ENCODE data around the gene TNFSF13.

TNFSF13 gene, protein sequence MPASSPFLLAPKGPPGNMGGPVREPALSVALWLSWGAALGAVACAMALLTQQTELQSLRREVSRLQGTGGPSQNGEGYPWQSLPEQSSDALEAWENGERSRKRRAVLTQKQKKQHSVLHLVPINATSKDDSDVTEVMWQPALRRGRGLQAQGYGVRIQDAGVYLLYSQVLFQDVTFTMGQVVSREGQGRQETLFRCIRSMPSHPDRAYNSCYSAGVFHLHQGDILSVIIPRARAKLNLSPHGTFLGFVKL

DNA sequence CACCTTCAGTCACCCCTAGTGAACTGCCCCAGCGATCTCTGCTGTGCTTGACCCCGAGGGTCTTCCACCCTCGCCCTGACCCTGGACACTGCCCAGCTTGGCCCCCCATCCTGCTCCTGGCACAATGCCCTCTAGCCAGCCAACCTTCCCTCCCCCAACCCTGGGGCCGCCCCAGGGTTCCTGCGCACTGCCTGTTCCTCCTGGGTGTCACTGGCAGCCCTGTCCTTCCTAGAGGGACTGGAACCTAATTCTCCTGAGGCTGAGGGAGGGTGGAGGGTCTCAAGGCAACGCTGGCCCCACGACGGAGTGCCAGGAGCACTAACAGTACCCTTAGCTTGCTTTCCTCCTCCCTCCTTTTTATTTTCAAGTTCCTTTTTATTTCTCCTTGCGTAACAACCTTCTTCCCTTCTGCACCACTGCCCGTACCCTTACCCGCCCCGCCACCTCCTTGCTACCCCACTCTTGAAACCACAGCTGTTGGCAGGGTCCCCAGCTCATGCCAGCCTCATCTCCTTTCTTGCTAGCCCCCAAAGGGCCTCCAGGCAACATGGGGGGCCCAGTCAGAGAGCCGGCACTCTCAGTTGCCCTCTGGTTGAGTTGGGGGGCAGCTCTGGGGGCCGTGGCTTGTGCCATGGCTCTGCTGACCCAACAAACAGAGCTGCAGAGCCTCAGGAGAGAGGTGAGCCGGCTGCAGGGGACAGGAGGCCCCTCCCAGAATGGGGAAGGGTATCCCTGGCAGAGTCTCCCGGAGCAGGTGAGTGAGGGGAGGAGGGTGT is at the start of gene TNFSF13:
Gene TNFSF13 (plus strand): TSS at position 207 of the 776 bp plus-strand sequence. CDS start 290 bp downstream, at position 497.
- peak within 1 kb of the TSS; percentile 63 for H3K27ac Mint-ChIP-seq
- H3K4me1 Mint-ChIP-seq (ENCODE audit: low read depth) = peaks cover 43% of the 10 kb centered on the region
- DNase-seq (ENCODE audit: low spot score) = no peak
- peak within 1 kb of the TSS; percentile 8 for H3K4me3 Mint-ChIP-seq
- H3K9me3 Mint-ChIP-seq = no peaks in the 10 kb centered on the region
- no peaks in the 10 kb centered on the region for H3K27me3 Mint-ChIP-seq (ENCODE audit: low read depth)
- H3K36me3 Mint-ChIP-seq (ENCODE audit: low read depth) = peaks cover 30% of the 10 kb centered on the region

DNA sequence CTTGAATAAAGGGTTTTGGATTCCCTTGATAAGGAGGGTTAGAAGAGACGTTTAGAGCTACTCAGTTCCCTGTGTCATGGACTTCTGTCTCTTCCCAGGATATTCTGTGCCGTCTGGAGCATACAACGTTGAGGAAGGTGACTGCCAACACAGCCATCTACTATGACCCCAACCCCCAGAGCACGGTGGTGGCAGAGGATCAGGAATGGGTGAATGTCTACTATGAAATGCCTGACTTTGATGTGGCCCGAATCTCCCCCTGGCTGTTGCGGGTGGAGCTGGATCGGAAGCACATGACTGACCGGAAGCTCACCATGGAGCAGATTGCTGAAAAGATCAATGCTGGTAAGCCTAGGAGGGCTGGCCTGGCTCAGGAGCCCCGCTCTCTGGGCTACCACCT is 49.7 kb upstream of the TNFSF13 start:
- no peaks in the 10 kb centered on the region for H3K9me3 Mint-ChIP-seq

DNA sequence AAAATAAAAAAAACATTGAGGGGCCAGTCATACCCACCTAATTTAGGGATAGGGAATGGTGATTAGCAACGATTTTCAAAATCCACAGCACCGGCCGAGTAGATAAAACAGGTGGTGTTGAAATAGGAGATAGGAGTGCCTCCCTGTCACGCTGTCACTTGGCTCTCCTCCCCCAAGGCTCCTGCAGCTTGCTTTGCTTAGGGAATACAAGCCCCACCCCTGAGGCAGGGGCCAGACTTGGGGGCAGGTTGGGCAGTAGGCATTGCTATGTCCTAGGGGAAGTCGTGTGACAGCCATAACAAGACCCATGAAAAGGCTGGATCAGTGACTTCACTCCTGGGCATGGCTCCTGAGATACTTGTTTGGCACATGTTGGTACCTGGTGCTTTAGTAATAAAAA is 48.6 kb upstream of the TNFSF13 start:
- H3K4me3 Mint-ChIP-seq = no peak overlapping the region
- H3K4me1 Mint-ChIP-seq (ENCODE audit: low read depth) = no peaks in the 10 kb centered on the region
- H3K9me3 Mint-ChIP-seq = no peaks in the 10 kb centered on the region
- H3K27ac Mint-ChIP-seq = no peak overlapping the region
- DNase-seq (ENCODE audit: low spot score) = no peak
- no peaks in the 10 kb centered on the region for H3K27me3 Mint-ChIP-seq (ENCODE audit: low read depth)
- H3K36me3 Mint-ChIP-seq (ENCODE audit: low read depth) = peaks cover 74% of the 10 kb centered on the region

More for the DNA sequence above, 49.7 kb upstream of the TNFSF13 start:
- Mint-ChIP-seq H3K36me3 (ENCODE audit: low read depth) (peaks cover 74% of the 10 kb centered on the region), H3K27me3 (ENCODE audit: low read depth) (no peaks in the 10 kb centered on the region), H3K27ac (no peak overlapping the region), H3K4me3 (no peak overlapping the region), H3K4me1 (ENCODE audit: low read depth) (no peaks in the 10 kb centered on the region)
- DNase-seq (ENCODE audit: low spot score) = no peak

DNA sequence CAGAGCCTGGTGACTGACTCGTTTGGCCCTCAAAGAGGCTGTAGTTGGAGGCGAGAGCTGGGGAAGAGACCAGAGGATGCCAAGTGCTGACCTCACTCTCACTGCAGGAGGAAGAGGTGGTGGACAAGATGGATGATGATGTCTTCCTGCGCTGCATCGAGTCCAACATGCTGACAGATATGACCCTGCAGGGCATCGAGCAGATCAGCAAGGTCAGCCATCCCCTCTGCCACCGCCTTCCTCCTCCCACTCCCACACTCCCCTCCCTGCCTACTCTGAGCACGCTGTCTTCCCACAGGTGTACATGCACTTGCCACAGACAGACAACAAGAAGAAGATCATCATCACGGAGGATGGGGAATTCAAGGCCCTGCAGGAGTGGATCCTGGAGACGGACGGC is 47.4 kb upstream of the TNFSF13 start:
- DNase-seq (ENCODE audit: low spot score) = no peak
- peaks cover 70% of the 10 kb centered on the region for H3K36me3 Mint-ChIP-seq (ENCODE audit: low read depth)
- H3K4me1 Mint-ChIP-seq (ENCODE audit: low read depth) = no peaks in the 10 kb centered on the region
- H3K27me3 Mint-ChIP-seq (ENCODE audit: low read depth) = no peaks in the 10 kb centered on the region
- H3K27ac Mint-ChIP-seq = no peak overlapping the region
- no peaks in the 10 kb centered on the region for H3K9me3 Mint-ChIP-seq
- H3K4me3 Mint-ChIP-seq = no peak overlapping the region

DNA sequence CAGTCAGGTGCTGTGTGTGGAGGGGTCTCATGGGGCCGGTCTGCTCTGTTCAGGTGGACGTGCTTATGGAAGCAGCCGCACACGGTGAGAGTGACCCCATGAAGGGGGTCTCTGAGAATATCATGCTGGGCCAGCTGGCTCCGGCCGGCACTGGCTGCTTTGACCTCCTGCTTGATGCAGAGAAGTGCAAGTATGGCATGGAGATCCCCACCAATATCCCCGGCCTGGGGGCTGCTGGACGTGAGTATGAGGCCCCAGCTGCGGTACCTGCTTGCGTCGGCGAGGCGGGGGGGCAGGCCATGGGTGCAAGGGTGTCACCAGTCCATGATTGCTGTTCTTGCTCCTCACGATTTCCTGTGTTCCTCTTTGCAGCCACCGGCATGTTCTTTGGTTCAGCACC is 46.4 kb upstream of the TNFSF13 start:
- no peak overlapping the region for H3K4me3 Mint-ChIP-seq
- no peak overlapping the region for H3K27ac Mint-ChIP-seq
- H3K36me3 Mint-ChIP-seq (ENCODE audit: low read depth) = peaks cover 61% of the 10 kb centered on the region
- no peak for DNase-seq (ENCODE audit: low spot score)
- no peaks in the 10 kb centered on the region for H3K9me3 Mint-ChIP-seq
- no peaks in the 10 kb centered on the region for H3K4me1 Mint-ChIP-seq (ENCODE audit: low read depth)
- H3K27me3 Mint-ChIP-seq (ENCODE audit: low read depth) = no peaks in the 10 kb centered on the region

DNA sequence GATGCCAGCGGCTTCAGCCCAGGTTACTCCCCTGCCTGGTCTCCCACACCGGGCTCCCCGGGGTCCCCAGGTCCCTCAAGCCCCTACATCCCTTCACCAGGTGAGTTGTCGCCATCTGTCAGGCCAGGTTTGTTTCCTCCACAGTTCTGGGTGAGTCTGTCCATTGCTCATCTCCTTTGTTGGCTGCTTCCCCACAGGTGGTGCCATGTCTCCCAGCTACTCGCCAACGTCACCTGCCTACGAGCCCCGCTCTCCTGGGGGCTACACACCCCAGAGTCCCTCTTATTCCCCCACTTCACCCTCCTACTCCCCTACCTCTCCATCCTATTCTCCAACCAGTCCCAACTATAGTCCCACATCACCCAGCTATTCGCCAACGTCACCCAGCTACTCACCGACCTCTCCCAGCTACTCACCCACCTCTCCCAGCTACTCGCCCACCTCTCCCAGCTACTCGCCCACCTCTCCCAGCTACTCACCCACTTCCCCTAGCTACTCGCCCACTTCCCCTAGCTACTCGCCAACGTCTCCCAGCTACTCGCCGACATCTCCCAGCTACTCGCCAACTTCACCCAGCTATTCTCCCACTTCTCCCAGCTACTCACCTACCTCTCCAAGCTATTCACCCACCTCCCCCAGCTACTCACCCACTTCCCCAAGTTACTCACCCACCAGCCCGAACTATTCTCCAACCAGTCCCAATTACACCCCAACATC is 45.6 kb upstream of the TNFSF13 start:
- Mint-ChIP-seq H3K36me3 (ENCODE audit: low read depth) (peaks cover 58% of the 10 kb centered on the region), H3K4me3 (no peak overlapping the region), H3K27ac (no peak overlapping the region), H3K4me1 (ENCODE audit: low read depth) (no peaks in the 10 kb centered on the region), H3K9me3 (no peaks in the 10 kb centered on the region), H3K27me3 (ENCODE audit: low read depth) (no peaks in the 10 kb centered on the region)
- no peak for DNase-seq (ENCODE audit: low spot score)

DNA sequence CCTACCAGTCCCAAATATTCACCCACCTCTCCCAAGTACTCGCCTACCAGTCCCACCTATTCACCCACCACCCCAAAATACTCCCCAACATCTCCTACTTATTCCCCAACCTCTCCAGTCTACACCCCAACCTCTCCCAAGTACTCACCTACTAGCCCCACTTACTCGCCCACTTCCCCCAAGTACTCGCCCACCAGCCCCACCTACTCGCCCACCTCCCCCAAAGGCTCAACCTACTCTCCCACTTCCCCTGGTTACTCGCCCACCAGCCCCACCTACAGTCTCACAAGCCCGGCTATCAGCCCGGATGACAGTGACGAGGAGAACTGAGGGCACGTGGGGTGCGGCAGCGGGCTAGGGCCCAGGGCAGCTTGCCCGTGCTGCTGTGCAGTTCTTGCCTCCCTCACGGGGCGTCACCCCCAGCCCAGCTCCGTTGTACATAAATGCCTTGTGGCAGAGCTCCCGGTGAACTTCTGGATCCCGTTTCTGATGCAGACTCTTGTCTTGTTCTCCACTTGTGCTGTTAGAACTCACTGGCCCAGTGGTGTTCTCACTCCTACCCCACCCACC is 44.6 kb upstream of the TNFSF13 start:
- Mint-ChIP-seq H3K4me1 (ENCODE audit: low read depth) (no peaks in the 10 kb centered on the region), H3K27me3 (ENCODE audit: low read depth) (no peaks in the 10 kb centered on the region), H3K27ac (no peak overlapping the region), H3K36me3 (ENCODE audit: low read depth) (peaks cover 50% of the 10 kb centered on the region), H3K4me3 (no peak overlapping the region), H3K9me3 (no peaks in the 10 kb centered on the region)
- no peak for DNase-seq (ENCODE audit: low spot score)

DNA sequence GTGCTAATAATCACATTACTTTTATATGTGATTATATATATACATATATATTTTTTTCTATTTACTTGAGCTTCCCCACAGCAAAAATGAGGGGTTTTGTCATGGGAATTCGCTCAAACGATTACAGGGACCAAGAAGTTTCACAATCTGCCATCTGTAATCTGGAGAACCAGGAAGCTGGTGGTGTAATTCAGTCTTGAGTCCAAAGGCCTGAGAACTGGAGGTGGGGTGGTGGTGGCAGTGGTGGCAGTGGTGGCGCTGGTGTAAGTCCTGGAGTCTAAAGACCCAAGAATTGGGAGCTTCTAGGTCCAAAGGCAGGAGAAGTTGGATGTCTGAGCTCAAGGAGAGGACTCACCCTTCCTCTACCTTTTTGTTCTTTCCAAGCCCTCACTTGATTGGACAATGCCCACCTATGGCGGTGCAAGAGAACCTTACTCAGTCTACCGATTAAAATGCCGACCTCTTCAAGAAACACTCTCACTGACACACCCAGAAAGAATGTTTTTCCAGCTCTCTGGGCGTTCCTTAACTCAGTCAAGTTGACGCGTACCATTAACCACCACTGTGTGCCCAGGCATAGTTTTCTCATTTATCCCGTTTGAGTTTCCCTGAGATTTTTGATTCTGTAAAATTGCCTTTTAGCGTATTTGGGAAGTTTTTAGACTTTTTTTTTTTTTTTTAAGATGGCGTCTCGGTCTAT is 42.5 kb upstream of the TNFSF13 start:
- Mint-ChIP-seq H3K4me3 (no peak overlapping the region), H3K27ac (no peak overlapping the region), H3K9me3 (no peaks in the 10 kb centered on the region), H3K36me3 (ENCODE audit: low read depth) (peaks cover 34% of the 10 kb centered on the region), H3K4me1 (ENCODE audit: low read depth) (no peaks in the 10 kb centered on the region), H3K27me3 (ENCODE audit: low read depth) (no peaks in the 10 kb centered on the region)
- no peak for DNase-seq (ENCODE audit: low spot score)

DNA sequence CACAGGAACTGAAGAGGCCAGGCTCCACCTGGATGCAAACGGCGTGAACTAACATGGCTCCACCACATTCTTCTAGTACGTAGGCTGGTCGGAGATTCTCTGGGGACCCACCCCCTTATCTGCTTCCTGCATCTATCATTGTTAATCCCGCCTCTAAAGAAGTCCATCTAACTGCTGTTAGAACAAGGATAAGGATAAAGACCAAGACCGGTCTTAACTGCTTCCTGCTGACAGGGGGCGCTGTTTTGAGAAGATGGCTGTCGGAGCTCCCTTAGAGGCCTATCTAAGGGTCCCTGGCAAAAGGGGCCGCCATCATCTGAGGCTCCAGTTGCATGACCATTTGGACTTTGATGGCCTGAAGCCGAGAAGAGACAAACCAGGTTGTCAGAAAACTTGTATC is 35.5 kb upstream of the TNFSF13 start:
- no peak overlapping the region for H3K4me3 Mint-ChIP-seq
- H3K4me1 Mint-ChIP-seq (ENCODE audit: low read depth) = peaks cover 4% of the 10 kb centered on the region
- H3K36me3 Mint-ChIP-seq (ENCODE audit: low read depth) = no peaks in the 10 kb centered on the region
- H3K27me3 Mint-ChIP-seq (ENCODE audit: low read depth) = no peaks in the 10 kb centered on the region
- no peak overlapping the region for H3K27ac Mint-ChIP-seq
- DNase-seq (ENCODE audit: low spot score) = peak; percentile 23
- H3K9me3 Mint-ChIP-seq = peaks cover 8% of the 10 kb centered on the region

DNA sequence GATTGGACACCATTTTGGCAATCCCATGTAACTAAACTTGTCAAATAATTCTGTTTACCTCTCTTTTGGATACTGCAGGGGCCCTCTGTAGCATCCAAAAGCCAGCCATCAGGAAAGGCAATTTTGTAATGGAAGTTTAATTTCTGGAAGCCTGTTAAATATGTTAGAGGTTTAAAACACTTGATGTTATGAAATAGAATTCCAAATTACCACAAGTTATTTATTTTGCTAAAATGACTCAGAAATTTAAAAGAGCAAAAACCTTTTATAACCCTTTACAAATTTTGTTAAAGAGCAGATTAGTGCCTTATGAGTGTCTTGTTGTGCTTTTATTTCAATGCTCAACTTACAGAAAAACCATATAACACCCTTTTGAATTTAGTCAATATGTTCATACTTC is 29.7 kb upstream of the TNFSF13 start:
- Mint-ChIP-seq H3K9me3 (peaks cover 18% of the 10 kb centered on the region), H3K27ac (no peak overlapping the region)

DNA sequence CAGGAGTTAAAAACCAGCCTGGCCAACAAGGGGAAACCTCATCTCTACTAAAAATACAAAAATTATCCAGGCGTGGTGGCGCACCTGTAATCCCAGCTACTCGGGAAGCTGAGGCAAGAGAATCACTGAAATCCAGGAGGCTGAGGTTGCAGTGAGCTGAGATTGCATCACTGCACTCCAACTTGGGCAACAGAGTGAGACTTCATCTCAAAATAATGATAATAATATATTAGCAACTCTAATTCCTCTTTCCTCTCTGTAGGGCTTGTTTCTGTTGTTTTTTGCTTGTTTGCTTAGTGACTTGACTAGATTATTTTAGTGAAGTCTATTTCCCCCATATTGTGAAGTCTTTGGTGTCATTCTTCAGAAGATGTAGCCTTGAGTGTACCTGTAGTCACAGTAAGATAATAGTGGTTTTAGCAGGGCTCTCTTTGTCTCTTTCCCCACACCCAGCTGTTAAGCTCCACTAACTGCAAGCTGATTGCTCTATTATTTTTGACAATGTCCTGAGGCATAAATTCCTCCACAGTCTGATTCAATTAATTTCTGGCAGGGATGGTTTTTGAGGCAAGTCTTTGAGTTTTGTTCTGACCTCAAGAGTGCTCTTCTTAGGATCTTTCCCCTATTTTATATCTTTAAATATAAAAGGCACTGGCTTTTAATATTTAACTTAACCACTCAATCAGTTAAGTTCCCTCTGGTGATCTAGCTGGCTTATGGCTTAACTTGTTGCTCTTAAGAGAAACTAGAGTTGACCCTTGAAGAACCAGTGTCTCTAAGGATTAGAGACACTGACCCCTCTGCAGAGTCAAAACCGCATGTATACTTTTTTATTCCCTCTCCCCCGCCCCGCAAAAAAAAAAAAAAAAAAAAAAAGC is 28.3 kb upstream of the TNFSF13 start:
- H3K27ac Mint-ChIP-seq = no peak overlapping the region
- H3K36me3 Mint-ChIP-seq (ENCODE audit: low read depth) = no peaks in the 10 kb centered on the region
- peaks cover 18% of the 10 kb centered on the region for H3K9me3 Mint-ChIP-seq
- no peak overlapping the region for H3K4me3 Mint-ChIP-seq
- H3K4me1 Mint-ChIP-seq (ENCODE audit: low read depth) = no peaks in the 10 kb centered on the region
- no peak for DNase-seq (ENCODE audit: low spot score)
- peaks cover 5% of the 10 kb centered on the region for H3K27me3 Mint-ChIP-seq (ENCODE audit: low read depth)

More for the DNA sequence above, 29.7 kb upstream of the TNFSF13 start:
- Mint-ChIP-seq H3K36me3 (ENCODE audit: low read depth) (no peaks in the 10 kb centered on the region), H3K4me3 (no peak overlapping the region), H3K27me3 (ENCODE audit: low read depth) (no peaks in the 10 kb centered on the region), H3K4me1 (ENCODE audit: low read depth) (no peaks in the 10 kb centered on the region)
- no peak for DNase-seq (ENCODE audit: low spot score)

DNA sequence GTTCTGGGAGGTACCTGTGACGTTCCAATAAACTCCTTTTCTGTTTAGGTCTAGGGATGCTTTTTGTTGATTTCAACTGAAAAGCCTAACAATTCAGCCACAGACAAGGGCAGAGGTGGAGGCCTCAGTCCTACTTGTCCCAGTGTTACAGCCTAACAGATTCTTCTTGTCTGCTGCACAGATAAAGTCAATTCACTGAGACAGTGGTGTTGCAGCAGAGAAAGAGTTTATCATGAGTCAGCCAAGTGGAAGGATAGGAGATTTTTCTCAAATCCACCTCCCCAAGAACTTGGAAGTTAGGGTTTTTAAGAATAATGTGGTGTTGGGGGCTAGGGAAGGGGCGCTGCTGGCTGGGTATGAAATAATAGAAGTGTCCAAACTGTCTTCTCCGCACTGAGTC is 20.5 kb upstream of the TNFSF13 start:
- Mint-ChIP-seq H3K9me3 (peaks cover 13% of the 10 kb centered on the region), H3K27ac (no peak overlapping the region), H3K4me3 (no peak overlapping the region), H3K4me1 (ENCODE audit: low read depth) (no peaks in the 10 kb centered on the region), H3K27me3 (ENCODE audit: low read depth) (peaks cover 5% of the 10 kb centered on the region), H3K36me3 (ENCODE audit: low read depth) (no peaks in the 10 kb centered on the region)
- DNase-seq (ENCODE audit: low spot score) = no peak

Measured in T-helper 2 cell treated with Interferon-gamma antibody and Interleukin-4, amounts not matched to agents 5 μg/mL and 100 μg/mL, for 36 hours (primary cell).